HEK293T (cell line): ENCODE data around the gene GC.

Source experiments
- ARNT ChIP-seq: fragments of 450-650 bp; IDR thresholded peaks from 2 replicates; pipeline ENCODE4 v1.6.1; 2017; ENCODE audit warnings: mild to moderate bottlenecking
- BHLHE40 ChIP-seq: fragments of 450-650 bp; IDR thresholded peaks from 2 replicates; pipeline ENCODE4 v1.6.1; 2016; ENCODE audit warnings: mild to moderate bottlenecking, moderate library complexity, borderline replicate concordance
- PKNOX1 ChIP-seq: fragments of 450-650 bp; IDR thresholded peaks from 2 replicates; pipeline ENCODE4 v1.6.1; 2016
- SP1 ChIP-seq: fragments of 450-650 bp; IDR thresholded peaks from 2 replicates; pipeline ENCODE4 v1.6.1; 2017
- SUZ12 ChIP-seq: fragments of 450-650 bp; IDR thresholded peaks from 2 replicates; pipeline ENCODE4 v1.6.1; 2016; ENCODE audit warnings: mild to moderate bottlenecking
- TARDBP ChIP-seq: fragments of 450-650 bp; IDR thresholded peaks from 2 replicates; pipeline ENCODE4 v1.6.1; 2016

DNA sequence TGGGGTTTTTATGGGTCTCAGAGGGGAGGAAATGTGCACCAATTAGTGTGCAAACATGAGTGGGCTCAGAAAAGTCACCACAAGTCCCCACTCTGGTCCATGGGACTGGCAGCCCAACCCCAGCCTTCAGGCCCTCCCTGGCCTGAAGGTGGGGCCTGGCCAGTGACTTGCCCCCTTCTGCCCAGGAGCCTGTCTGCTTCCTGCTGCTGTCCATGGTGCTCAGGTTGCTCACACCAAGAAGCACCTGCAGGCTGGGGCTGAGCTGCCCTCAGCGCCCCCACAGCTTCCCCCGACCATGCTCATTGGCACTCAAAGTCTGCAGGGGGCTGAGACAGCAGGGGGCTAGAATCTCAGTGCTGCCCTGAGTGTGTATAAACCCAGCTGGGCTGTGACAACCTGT lies 30.6 kb upstream of the GC start:
- TF ChIP-seq ARNT = no peak
- TF ChIP-seq BHLHE40 = no peak
- no peak for TF ChIP-seq TARDBP
- no peak for TF ChIP-seq SUZ12
- no peak for TF ChIP-seq SP1
- no peak for TF ChIP-seq PKNOX1
